Upper lobe of right lung (tissue), 1 donor: Measurements from ENCODE around the gene EBPL. TPM values are rescaled to one million over a fixed set of nuclear protein-coding genes. Genes with fewer than 3 reads are reported as not detected.

Experiments
- ATAC-seq: fragments of 200-7000 bp; cut with Tn5 transposase; one replicate; pipeline ENCODE4 v1.9.1; 2020; ENCODE audit warnings: mild to moderate bottlenecking, moderate library complexity
- DNase-seq: peaks from one replicate; pipeline ENCODE4 v3.0.0-alpha.2; 2020
- H3K27ac ChIP-seq: fragments of 200-600 bp; one replicate; pipeline ENCODE4 v1.8.0; 2022
- H3K27me3 ChIP-seq: fragments of 200-600 bp; one replicate; pipeline ENCODE4 v1.8.0; 2022; ENCODE audit warnings: mild to moderate bottlenecking
- H3K36me3 ChIP-seq: fragments of 200-600 bp; one replicate; pipeline ENCODE4 v1.8.0; 2022
- H3K4me1 ChIP-seq: fragments of 200-600 bp; one replicate; pipeline ENCODE4 v1.8.0; 2022
- H3K4me3 ChIP-seq: fragments of 200-600 bp; one replicate; pipeline ENCODE4 v1.8.0; 2022; ENCODE audit warnings: mild to moderate bottlenecking
- H3K9me3 ChIP-seq: fragments of 200-600 bp; one replicate; pipeline ENCODE4 v1.8.0; 2022
- intact Hi-C: fragments of 100-400 bp; cut with DNase I; formaldehyde crosslinking; loops from one replicate; pipeline ENCODE4 v1.11.0; 2022
- total RNA-seq: library from RNA; stranded (reverse); fragmentation: NEBNext Ultra II Directional; extraction: Animal tissue kit (Norgen Biotek cat#: 25700); gene quantifications from one replicate; pipeline ENCODE4 v1.2.1, GENCODE V29; 2021
- TF ChIP-seq, protein P1 (sequence below): fragments of 200-600 bp; IDR thresholded peaks from one replicate; pipeline ENCODE4 v1.8.0; 2022; ENCODE audit warnings: antibody characterized with exemption
- donor health status: DM: no; HTN: yes; CAD: no; lungs with severe emphysema.

EBPL gene
- total RNA-seq, 1 donor from 2014 or later = 48.0 TPM

DNA sequence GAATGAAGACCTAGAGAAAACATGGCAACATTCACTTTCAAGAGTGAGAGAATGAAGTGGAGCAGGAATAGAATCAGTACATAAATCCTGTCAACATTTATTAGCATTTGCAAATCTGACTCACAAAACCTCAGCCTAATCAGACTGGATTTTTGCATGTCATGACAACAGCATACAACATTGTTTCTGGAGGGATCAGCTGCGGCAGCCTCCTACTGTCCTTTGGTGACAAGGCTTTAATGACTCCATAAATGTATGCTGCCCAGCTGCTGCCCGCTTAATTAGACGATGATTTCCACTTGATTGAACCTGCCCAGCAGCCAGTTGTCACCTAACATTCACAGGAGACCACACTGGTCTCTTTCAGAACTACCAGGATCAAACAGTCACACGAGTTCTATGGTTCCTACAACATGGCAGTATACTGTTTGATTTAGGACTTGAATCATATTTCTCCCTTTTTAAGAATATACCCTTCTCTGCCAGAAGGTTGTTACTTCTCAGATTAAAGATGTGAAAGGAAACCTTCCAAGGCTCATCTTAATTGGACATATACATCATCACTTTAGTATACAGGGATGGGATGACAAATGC, 9.3 kb downstream of the EBPL start:
- Histone ChIP-seq H3K4me3 (no peak overlapping the region), H3K36me3 (peaks cover 9% of the 10 kb centered on the region), H3K27ac (no peak overlapping the region), H3K27me3 (no peaks in the 10 kb centered on the region), H3K9me3 (no peaks in the 10 kb centered on the region), H3K4me1 (no peaks in the 10 kb centered on the region)
- intact Hi-C loops = no loop called here
- no peak for ATAC-seq
- TF ChIP-seq, protein P1, sequence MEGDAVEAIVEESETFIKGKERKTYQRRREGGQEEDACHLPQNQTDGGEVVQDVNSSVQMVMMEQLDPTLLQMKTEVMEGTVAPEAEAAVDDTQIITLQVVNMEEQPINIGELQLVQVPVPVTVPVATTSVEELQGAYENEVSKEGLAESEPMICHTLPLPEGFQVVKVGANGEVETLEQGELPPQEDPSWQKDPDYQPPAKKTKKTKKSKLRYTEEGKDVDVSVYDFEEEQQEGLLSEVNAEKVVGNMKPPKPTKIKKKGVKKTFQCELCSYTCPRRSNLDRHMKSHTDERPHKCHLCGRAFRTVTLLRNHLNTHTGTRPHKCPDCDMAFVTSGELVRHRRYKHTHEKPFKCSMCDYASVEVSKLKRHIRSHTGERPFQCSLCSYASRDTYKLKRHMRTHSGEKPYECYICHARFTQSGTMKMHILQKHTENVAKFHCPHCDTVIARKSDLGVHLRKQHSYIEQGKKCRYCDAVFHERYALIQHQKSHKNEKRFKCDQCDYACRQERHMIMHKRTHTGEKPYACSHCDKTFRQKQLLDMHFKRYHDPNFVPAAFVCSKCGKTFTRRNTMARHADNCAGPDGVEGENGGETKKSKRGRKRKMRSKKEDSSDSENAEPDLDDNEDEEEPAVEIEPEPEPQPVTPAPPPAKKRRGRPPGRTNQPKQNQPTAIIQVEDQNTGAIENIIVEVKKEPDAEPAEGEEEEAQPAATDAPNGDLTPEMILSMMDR = no peak
- DNase-seq = no peak

DNA sequence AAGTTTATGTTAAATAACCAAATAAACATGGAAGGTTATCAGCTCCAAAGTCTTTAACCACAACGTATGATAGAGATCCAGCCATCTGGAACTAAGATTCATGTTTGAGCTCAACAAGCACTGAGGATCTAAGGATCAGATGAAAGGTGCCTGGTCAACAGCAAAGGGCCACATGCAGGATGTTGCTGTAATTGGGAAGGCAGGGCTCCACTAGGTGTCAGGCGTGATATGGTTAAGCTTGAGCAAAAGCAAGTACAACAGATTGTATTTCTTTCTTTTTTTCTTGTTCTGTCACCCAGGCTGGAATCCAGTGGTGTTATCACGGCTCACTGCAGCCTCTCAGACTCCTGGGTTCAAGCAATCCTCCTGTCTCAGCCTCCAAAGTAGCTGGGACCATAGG, 12.0 kb downstream of the EBPL start:
- intact Hi-C loops = no loop called here
- no peaks in the 10 kb centered on the region for H3K27me3 ChIP-seq
- no peak for DNase-seq
- no peak overlapping the region for H3K27ac ChIP-seq
- H3K9me3 ChIP-seq = no peaks in the 10 kb centered on the region
- H3K4me1 ChIP-seq = no peaks in the 10 kb centered on the region
- H3K4me3 ChIP-seq = no peak overlapping the region
- no peak for ATAC-seq
- no peaks in the 10 kb centered on the region for H3K36me3 ChIP-seq
- TF ChIP-seq, protein P1 = no peak

DNA sequence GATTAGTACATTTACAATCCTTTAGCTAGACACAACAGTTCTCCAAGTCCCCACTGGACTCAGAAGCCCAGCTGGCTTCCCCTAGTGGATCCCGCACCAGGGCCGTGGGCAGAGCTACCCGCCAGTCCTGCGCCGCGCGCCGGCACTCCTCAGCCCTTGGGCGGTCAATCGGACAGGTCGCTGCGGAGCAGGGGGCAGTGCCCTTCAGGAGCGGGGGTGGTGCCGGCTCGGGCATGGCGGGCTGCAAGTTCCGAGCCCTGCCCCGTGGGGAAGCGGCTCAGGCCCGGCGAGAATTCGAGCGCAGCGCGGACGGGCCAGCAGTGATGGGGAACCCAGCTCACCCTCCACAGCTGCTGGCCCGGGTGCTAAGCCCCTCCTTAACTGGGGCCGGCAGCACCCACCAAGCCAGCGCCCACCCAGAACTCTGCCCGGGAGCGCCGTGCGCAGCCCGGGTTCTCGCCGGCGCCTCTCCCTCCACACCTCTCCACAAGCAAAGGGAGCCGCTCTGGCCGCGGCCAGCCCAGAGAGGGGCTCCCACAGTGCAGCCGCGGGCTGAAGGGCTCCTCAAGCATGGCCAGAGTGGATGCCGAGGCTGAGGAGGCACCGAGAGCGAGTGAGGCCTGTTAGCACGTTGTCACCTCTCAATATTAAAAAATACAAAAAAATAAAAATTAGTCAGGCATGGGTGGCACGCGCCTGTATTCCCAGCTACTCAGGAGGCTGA, 12.9 kb downstream of the EBPL start:
- ATAC-seq = no peak
- H3K27ac ChIP-seq = no peak overlapping the region
- H3K36me3 ChIP-seq = no peaks in the 10 kb centered on the region
- no peaks in the 10 kb centered on the region for H3K27me3 ChIP-seq
- no peak for DNase-seq
- no peak overlapping the region for H3K4me3 ChIP-seq
- no peaks in the 10 kb centered on the region for H3K9me3 ChIP-seq
- no peaks in the 10 kb centered on the region for H3K4me1 ChIP-seq
- TF ChIP-seq, protein P1 = no peak
- intact Hi-C loops = no loop called here

DNA sequence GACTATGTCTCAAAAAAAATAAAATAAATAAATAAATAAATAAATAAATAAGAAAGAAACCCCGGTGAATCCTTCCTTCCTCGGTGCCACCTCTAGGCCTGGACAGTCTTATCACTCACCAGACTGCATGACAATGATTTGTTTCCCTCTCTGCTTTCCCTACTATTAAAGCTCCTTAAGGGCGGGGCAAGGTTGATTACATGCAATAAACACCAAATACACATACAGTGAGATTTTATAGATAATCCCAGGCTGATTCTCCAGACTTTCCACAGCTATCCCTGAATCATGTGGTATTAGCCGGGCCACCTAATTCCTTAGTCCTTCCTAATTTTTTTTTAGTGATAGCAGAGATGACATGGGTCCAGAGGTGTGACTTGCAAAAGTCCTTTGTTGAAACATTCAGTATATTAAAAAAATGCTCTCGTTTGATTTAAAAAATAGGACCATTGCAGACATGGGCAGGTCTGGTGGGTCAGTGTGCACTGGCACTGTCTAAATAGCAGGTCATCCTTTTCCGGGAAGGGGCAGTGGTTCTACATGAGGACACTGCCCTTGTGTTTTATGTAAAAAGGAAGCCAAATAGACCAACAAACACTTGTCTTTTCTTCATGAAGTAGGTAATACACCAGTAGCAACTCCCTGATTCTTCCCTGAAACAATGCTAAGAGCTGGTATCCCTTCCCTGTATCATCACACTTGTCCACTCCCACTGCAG, 14.5 kb downstream of the EBPL start:
- TF ChIP-seq, protein P1 = no peak
- intact Hi-C loops = no loop called here
- Histone ChIP-seq H3K36me3 (no peaks in the 10 kb centered on the region), H3K27me3 (no peaks in the 10 kb centered on the region), H3K9me3 (no peaks in the 10 kb centered on the region), H3K4me1 (no peaks in the 10 kb centered on the region), H3K4me3 (no peak overlapping the region), H3K27ac (no peak overlapping the region)
- no peak for ATAC-seq
- DNase-seq = no peak

DNA sequence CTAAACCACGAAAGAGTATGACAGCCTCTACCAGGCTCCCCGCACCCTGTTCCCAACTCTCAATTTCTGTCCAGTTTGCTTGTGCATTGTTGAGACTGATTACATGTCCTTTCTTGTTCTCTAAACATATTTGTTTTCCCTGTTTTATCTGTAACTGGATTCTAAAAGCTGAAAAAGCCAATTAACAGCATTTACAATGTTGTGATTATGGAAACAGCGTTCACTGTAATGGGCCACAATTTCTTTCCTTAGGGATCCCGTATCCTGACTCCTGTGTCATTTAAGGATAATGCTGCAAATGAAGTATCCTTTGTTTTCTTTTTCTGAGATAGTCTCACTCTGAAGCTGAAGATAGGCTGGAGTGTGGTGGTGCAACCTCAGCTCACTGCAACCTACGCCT, 20.5 kb downstream of the EBPL start:
- no peaks in the 10 kb centered on the region for H3K4me1 ChIP-seq
- no peaks in the 10 kb centered on the region for H3K9me3 ChIP-seq
- no peak overlapping the region for H3K4me3 ChIP-seq
- H3K36me3 ChIP-seq = peaks cover 3% of the 10 kb centered on the region
- ATAC-seq (no peak), DNase-seq (no peak)
- TF ChIP-seq, protein P1 = no peak
- no peak overlapping the region for H3K27ac ChIP-seq
- intact Hi-C loops = no loop called here
- H3K27me3 ChIP-seq = no peaks in the 10 kb centered on the region
